Loucy (cell line): ENCODE results near the gene PCLO.

ENCODE experiments used
- H2AFZ ChIP-seq: fragments of 200-600 bp; sonication (generic); 2 replicates; pipeline ENCODE4 v1.6.0; 2016; ENCODE audit warnings: antibody characterized with exemption, mild to moderate bottlenecking, low read length, moderate library complexity
- H3F3A ChIP-seq: fragments of 200-600 bp; 2 replicates; pipeline ENCODE4 v1.6.0; 2016; ENCODE audit warnings: antibody characterized with exemption, low read depth, mild to moderate bottlenecking
- H3K27me3 ChIP-seq: fragments of 200-600 bp; sonication (generic); 2 replicates; pipeline ENCODE4 v1.6.1; 2014; ENCODE audit warnings: low read length, mild to moderate bottlenecking; ENCODE audit not compliant: insufficient read depth, poor library complexity, severe bottlenecking
- H3K36me3 ChIP-seq: fragments of 200-600 bp; sonication (generic); 2 replicates; pipeline ENCODE4 v1.6.1; 2016; ENCODE audit warnings: low read length; ENCODE audit not compliant: insufficient read depth
- H3K4me1 ChIP-seq: fragments of 200-600 bp; sonication (generic); 2 replicates; pipeline ENCODE4 v1.5.1; 2014; ENCODE audit warnings: low read length, mild to moderate bottlenecking; ENCODE audit not compliant: insufficient read depth, poor library complexity, severe bottlenecking
- H3K4me2 ChIP-seq: fragments of 200-600 bp; sonication (generic); 2 replicates; pipeline ENCODE4 v1.6.0; 2014; ENCODE audit warnings: antibody characterized with exemption, low read length, low read depth, mild to moderate bottlenecking; ENCODE audit not compliant: poor library complexity, severe bottlenecking
- H3K4me3 ChIP-seq: fragments of 200-600 bp; sonication (generic); 2 replicates; pipeline ENCODE4 v1.5.1; 2014; ENCODE audit warnings: low read length, mild to moderate bottlenecking, mixed read lengths; ENCODE audit not compliant: poor library complexity, severe bottlenecking
- H3K79me2 ChIP-seq: fragments of 200-600 bp; sonication (generic); 2 replicates; pipeline ENCODE4 v1.6.1; 2014; ENCODE audit warnings: low read length; ENCODE audit not compliant: insufficient read depth
- H3K9ac ChIP-seq: fragments of 200-600 bp; sonication (generic); 2 replicates; pipeline ENCODE4 v1.6.0; 2014; ENCODE audit warnings: mild to moderate bottlenecking, low read depth, low read length, moderate library complexity; ENCODE audit not compliant: poor library complexity, severe bottlenecking
- H3K9me2 ChIP-seq: fragments of 200-600 bp; sonication (generic); replicated peaks from 2 replicates; pipeline ENCODE4 v1.6.1; 2016; ENCODE audit warnings: low read depth, low read length, mixed read lengths
- H3K9me3 ChIP-seq: fragments of 200-600 bp; sonication (generic); 2 replicates; pipeline ENCODE4 v1.6.1; 2014; ENCODE audit warnings: mild to moderate bottlenecking, antibody characterized with exemption, low read length, low read depth; ENCODE audit not compliant: insufficient read depth
- H4K20me1 ChIP-seq: fragments of 200-600 bp; sonication (generic); 2 replicates; pipeline ENCODE4 v1.6.0; 2014; ENCODE audit warnings: antibody characterized with exemption, low read length, mild to moderate bottlenecking; ENCODE audit not compliant: insufficient read depth, poor library complexity, severe bottlenecking
- EZH2phosphoT487 ChIP-seq: fragments of 200-600 bp; IDR thresholded peaks from 2 replicates; pipeline ENCODE4 v1.6.1; 2018; ENCODE audit warnings: antibody characterized with exemption, mild to moderate bottlenecking, moderate library complexity, borderline replicate concordance
- TF ChIP-seq, protein P1 (sequence below): fragments of 200-600 bp; sonication (generic); conservative IDR thresholded peaks from 2 replicates; pipeline ENCODE4 v1.5.1; 2014; ENCODE audit warnings: mild to moderate bottlenecking, antibody characterized with exemption, low read length

PCLO gene

DNA sequence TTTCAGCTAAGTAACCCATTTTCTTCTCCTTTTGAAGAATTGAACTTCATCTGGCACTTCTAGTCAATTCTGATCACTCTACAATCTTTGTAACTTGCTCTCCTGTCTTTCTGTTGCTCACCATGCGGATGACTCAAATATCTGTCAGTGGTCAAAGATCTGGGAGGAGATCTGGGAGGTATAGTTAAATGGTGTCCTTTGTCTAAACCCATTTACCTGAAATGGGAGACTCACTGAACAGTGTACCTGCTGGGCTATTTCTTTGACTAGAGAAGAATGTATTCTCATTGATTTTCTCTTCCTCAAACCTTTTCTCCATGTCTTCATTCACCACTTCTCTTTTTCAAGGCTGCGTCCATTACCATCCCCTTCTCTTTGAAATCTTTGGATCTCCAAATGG is 42.0 kb upstream of the PCLO start:
- Histone ChIP-seq H3K27me3 (no peaks in the 10 kb centered on the region), H3K4me1 (no peaks in the 10 kb centered on the region), H3K36me3 (no peaks in the 10 kb centered on the region), H3K4me2 (no peak overlapping the region), H3K9ac (no peak overlapping the region), H3F3A (no peaks in the 10 kb centered on the region), H4K20me1 (no peaks in the 10 kb centered on the region), H3K9me2 (no peaks in the 10 kb centered on the region), H3K4me3 (no peak overlapping the region), H3K79me2 (no peaks in the 10 kb centered on the region), H2AFZ (no peak overlapping the region), H3K9me3 (no peaks in the 10 kb centered on the region)
- TF ChIP-seq EZH2phosphoT487, result no peak
- TF ChIP-seq, protein P1, sequence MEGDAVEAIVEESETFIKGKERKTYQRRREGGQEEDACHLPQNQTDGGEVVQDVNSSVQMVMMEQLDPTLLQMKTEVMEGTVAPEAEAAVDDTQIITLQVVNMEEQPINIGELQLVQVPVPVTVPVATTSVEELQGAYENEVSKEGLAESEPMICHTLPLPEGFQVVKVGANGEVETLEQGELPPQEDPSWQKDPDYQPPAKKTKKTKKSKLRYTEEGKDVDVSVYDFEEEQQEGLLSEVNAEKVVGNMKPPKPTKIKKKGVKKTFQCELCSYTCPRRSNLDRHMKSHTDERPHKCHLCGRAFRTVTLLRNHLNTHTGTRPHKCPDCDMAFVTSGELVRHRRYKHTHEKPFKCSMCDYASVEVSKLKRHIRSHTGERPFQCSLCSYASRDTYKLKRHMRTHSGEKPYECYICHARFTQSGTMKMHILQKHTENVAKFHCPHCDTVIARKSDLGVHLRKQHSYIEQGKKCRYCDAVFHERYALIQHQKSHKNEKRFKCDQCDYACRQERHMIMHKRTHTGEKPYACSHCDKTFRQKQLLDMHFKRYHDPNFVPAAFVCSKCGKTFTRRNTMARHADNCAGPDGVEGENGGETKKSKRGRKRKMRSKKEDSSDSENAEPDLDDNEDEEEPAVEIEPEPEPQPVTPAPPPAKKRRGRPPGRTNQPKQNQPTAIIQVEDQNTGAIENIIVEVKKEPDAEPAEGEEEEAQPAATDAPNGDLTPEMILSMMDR, result no peak

DNA sequence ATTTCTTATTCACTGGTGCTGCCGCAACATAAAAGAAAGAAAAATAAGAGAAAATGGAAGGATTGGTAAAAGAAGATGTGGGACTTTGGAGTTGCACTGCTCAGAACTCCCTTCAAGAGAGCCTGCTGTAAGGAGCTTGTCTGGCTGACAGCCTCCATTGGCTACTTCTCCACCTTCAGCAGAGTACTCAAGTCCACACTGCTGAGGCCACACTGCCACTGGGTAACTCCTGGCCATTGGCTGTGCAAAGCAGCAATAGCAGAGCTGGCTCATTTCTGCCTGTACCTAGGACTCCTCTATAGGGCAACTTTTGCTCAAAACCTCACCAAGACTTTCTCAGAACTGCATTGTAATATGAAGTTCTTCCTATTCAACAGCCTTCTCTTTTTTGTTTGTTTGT is 38.7 kb upstream of the PCLO start:
- H3K9ac ChIP-seq, result no peak overlapping the region
- H4K20me1 ChIP-seq, result no peaks in the 10 kb centered on the region
- H3F3A ChIP-seq, result no peaks in the 10 kb centered on the region
- no peaks in the 10 kb centered on the region for H3K9me3 ChIP-seq
- no peaks in the 10 kb centered on the region for H3K27me3 ChIP-seq
- H3K4me2 ChIP-seq, result no peak overlapping the region
- no peaks in the 10 kb centered on the region for H3K4me1 ChIP-seq
- H3K9me2 ChIP-seq, result no peaks in the 10 kb centered on the region
- no peak overlapping the region for H2AFZ ChIP-seq
- no peaks in the 10 kb centered on the region for H3K79me2 ChIP-seq
- TF ChIP-seq EZH2phosphoT487, result no peak
- TF ChIP-seq, protein P1, result no peak
- H3K36me3 ChIP-seq, result no peaks in the 10 kb centered on the region
- no peak overlapping the region for H3K4me3 ChIP-seq

DNA sequence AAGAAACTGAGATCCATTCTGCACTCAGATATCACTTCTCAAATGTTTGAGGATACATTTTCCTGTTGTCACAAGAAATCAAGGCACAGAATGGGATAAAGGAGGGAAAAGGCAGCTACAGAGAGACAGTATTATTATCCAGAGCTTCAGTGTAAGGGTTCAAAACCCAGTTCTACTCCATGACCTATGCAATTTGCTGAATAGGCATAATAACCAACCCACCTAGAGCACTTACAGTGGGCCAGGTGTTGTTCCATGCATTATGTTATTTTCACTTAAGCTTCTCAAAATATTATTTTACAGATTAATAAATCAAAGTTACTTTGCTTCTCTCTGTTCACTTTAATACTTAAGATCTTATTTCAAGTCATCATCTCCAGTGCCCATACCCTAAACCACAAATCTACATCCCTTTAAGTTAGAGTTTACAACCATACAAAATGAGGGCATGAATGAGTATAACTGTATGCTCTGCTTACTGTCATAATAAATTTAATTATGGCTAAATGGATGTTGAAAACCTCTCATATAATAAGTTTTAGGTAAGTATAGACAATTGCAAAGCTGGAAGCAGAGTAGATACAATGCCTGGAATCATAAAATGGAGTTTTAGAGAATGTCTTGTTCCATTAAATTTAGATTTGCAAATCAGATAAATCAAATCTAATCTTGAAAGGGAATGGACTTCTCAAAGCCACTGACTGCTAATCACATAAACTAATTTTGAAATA is 28.1 kb upstream of the PCLO start:
- H3K9me3 ChIP-seq, result no peaks in the 10 kb centered on the region
- TF ChIP-seq EZH2phosphoT487, result no peak
- TF ChIP-seq, protein P1, result no peak
- no peak overlapping the region for H3K4me3 ChIP-seq
- H3K4me1 ChIP-seq, result no peaks in the 10 kb centered on the region
- H3K27me3 ChIP-seq, result no peaks in the 10 kb centered on the region
- no peak overlapping the region for H3K4me2 ChIP-seq
- H3K9ac ChIP-seq, result no peak overlapping the region
- H2AFZ ChIP-seq, result no peak overlapping the region
- no peaks in the 10 kb centered on the region for H3F3A ChIP-seq
- no peaks in the 10 kb centered on the region for H3K79me2 ChIP-seq
- no peaks in the 10 kb centered on the region for H4K20me1 ChIP-seq
- H3K36me3 ChIP-seq, result no peaks in the 10 kb centered on the region
- H3K9me2 ChIP-seq, result no peaks in the 10 kb centered on the region
